NCI-H460 (cell line): ENCODE measurements around the gene ST7. TPM values are rescaled to one million over a fixed set of nuclear protein-coding genes. Genes with fewer than 3 reads are reported as not detected.
"Not testable (repeated sequence)": the region's sequence is repeated elsewhere in the genome, so short reads cannot be mapped to it uniquely, and the experiment has no call there.

Source experiments
- DNase-seq: peaks from one replicate; pipeline ENCODE4 v3.0.0-alpha.2; 2016; ENCODE audit warnings: low read depth; ENCODE audit errors: extremely low read depth
- total RNA-seq: library from RNA; depleted of rRNA; stranded (reverse); fragments of >200 nt; shearing (Covaris generic); gene quantifications from 2 replicates; pipeline ENCODE4 v1.2.3, GENCODE V29; 2014

The ST7 gene
- total RNA-seq, 1 experiment from 2014 or later = 30.7 TPM

GRCh38 chr7:116971153-116971552 is 17.9 kb downstream of the ST7 start:
- DNase-seq = not testable (repeated sequence)

GRCh38 chr7:116971869-116972268 is 18.6 kb downstream of the ST7 start:
- DNase-seq = no peak

DNA sequence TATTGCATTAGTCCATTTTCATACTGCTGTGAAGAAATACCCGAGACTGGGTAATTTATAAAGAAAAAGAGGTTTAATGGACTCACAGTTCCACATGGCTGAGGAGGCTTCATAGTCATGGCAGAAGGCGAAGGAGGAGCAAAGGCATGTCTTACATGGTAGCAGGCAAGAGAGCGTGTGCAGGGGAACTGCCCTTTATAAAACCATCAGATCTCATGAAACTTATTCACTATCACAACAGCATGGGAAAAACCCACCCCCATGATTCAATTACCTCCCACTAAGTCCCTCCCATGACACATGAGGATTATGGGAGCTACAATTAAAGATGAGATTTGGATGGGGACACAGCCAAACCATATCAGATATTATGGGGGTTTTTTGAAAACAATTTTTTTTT is 21.7 kb downstream of the ST7 start:
- DNase-seq = not testable (repeated sequence)

DNA sequence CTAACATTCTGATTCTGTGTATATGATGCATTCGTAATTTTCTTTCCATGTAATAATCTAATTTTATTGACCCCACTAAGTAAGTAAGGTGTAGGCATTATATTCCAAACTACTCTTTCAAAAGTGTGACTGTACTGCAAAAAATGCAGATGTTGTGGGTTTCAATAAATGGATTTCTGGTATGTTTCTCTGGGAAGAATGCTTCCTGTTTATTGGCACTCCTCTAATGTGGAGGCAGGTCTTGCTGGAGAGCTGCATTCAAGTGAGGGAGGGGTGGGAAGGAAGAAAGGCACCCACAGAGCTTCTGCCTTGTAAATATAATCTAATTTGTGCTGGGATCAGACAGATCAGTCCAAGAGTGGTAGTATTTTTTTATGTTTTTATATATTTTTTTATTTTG is 23.9 kb downstream of the ST7 start:
- no peak for DNase-seq

DNA sequence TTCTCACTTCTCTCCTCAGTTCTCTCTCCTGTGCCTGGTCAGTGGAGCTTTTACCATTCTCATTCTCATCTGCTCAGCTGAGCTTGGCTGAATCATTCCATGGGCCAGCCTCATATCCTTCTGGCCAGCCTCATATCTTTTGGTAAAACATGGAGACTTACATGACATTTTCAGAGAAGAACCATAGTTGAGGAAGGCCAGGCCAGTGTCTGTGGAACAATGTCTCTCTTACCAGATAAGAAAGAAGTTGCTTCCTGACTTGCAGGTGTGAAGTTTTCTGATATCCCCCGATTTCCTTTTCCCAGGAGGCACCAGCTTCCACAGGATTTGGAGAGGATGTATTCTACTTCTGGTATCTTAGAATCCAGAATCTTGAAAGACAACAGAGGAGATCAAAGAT is 24.7 kb downstream of the ST7 start:
- no peak for DNase-seq

- no peak for DNase-seq
These were observed 26.1 kb downstream of the ST7 start for GRCh38 chr7:116979430-116979829.

DNA sequence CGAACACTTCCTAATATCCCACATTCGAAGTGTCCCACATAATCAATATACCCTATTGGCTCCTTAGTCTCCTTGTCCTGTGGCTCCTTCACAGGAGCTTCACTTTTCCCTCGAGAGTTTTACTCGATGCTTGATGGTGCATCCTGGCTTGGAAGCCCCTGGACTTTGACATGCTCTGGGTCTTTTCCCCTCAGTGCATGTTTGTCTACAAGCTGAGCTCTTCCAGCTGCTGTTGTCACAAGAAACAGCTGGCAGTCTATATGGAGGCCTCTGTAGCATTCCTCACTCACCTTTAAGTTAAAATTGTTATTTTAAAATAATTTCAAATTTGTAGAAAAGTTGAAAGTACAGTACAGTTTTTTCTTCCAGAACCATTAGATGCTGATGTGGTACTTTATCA is 27.1 kb downstream of the ST7 start:
- DNase-seq = no peak

- no peak for DNase-seq
These were observed 28.6 kb downstream of the ST7 start for GRCh38 chr7:116981939-116982338.

DNA sequence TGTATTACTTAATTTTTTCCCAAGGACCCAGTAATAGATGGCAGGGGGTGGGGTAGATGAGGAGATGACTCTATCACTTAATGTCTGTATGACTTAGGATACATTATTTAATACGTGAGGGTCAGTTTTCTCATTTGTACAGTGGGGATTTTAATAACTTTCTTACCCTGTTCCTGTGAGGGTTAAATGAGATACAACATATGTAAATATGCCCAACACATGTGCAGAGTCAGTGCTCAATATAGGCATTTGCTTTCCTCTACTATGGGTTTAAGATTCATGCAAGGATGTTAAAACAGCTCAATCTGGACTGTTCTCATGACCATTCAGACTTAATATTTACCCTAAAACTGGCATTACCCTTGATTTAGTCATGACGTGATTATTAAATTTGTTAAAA is 31.2 kb downstream of the ST7 start:
- no peak for DNase-seq

DNA sequence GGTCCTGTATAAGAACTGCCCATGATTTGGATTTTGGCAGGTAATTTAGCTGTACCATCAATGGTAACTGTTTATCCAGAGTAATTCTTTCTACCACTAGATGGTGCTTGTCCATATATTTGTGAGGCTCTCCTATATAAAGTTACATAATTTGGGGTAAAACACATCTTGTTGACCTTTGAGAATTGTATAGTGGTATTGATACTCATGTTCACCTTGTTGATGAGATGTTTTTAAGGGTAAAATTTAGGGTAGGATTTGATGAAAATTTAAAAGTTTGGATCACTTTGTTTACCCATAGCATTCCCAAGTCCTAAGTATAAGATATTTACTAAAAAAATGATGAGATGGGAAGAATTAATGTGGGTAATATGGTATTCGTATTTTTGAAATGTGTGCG is 31.6 kb downstream of the ST7 start:
- peak; percentile 35 for DNase-seq

DNA sequence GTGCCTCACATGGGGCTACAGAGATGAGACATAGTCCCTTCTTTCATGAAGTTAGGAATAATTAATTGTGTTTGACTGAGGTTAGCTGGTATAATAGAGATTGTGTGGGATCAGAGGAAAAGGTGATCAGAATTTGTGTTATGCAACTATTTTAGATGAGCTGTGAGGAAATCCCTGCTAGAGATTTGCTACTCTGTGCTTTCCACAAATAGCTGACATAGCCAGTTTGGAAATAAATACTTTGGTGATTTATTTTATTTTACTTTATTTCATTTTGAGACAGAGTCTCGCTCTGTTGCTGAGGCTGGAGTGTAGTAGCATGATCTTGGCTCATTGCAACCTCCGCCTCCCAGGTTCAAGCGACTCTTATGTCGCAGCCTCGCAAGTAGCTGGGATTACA is 32.3 kb downstream of the ST7 start:
- DNase-seq = no peak

GRCh38 chr7:116986611-116987565 is 33.6 kb downstream of the ST7 start:
- DNase-seq = no peak

DNA sequence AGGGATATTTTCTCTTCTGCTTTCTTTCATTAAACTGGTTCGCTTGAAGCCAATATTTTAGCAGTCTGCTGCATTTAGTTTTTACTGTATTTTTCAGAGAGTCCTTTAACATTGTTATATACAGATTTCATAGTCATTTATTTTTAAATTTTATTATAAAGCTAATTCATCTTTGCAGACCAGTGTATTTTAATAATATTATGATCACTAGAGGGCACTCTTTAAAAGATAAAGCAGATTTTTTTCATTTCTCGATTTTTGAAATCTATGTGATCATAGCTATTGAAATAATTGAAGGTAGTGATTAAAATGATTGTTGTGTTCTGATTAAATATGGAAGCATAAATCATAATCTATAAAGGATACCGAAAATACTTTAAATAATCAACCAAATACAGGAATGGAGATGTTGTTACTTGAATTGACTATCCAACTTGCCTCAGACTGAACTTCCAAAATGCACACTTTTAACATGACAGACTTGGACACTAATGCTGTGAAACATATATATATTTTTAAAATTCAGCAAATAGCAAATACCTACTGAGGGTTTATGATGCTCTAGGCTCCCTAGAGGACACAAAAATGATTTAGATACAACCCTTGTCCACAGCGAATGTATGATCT is 35.2 kb downstream of the ST7 start:
- DNase-seq = no peak

GRCh38 chr7:116990056-116990455 is 36.8 kb downstream of the ST7 start:
- DNase-seq = no peak

DNA sequence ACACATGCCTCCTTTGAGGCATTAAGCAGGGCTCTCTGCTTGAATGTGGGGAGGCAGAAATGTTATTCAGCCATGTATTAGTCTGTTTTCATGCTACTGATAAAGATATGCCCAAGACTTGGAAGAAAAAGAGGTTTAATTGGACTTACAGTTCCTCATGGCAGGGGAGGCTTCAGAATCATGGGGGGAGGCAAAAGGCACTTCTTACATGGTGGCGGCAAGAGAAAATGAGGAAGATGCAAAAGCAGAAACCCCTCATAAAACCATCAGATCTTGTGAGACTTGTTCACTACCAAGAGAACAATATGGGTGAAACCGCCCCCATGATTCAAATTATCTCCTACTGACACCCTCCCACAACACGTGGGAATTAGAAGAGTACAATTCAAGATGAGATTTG is 37.9 kb downstream of the ST7 start:
- no peak for DNase-seq

- no peak for DNase-seq
These were observed 41.3 kb downstream of the ST7 start for GRCh38 chr7:116994611-116995010.

GRCh38 chr7:116997972-116998371 is 44.7 kb downstream of the ST7 start:
- DNase-seq = no peak

DNA sequence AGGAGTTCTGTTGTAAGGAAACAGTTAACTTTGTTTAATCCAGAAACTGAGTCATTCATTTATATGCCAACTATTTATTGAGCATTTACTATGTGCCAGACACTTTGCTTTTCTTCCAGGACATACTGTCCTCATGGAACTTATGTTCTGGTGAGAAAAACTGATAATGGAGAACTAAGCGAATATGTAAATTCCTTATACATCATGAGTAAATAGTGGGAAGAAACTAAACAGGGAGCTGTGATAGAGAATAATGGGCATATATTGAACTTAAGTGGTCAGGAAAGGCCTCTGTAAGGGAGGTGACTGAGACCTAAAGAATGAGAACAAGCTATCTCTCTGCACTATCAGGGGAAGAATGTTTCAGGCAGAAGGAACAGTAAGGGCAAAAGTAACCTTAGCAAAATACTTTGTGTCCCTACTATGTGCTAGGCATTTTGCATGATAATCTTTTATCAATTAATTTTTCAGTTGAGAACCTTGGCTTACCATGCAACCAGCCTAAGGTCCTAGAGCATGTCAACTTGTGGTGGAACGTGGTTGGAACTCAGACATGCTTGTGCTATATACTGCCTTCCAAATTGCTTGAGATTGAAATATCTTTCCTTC is 45.4 kb downstream of the ST7 start:
- no peak for DNase-seq

DNA sequence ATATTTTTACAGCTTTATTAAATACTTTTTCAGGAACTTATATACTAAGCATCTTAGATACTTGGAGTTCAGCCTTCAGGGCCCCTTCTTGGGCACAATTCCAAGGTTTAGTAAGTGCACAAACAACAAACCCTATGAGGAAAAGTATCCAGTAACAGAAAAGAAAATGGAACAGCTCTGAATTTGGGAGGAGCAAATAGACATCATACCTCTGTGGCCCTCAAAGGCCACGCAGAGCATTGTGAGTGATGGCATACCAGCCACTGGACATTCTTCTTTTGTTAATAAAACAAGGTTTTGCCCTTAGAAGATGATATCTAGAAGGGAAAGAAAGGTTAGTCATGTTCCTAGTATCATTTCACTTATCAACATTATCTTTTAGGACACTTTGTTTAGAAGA is 46.0 kb downstream of the ST7 start:
- no peak for DNase-seq

GRCh38 chr7:117001283-117001682 is 48.0 kb downstream of the ST7 start:
- no peak for DNase-seq

GRCh38 chr7:117004899-117005298 is 51.6 kb downstream of the ST7 start:
- DNase-seq = no peak

GRCh38 chr7:117005449-117005848 is 52.1 kb downstream of the ST7 start:
- DNase-seq = no peak
